Gastrocnemius medialis (tissue), 4 donors: ENCODE measurements around the gene LACTBL1.

Source experiments
- CTCF ChIP-seq, 5 experiments: fragments of 450-650 bp in 3 of 5; fragments of 200-600 bp in 2 of 5; sonication (generic) in 2 of 5; IDR thresholded peaks in 4 of 5; conservative IDR thresholded peaks in 1 of 5; 1 replicate in 4 of 5; 2 replicates in 1 of 5; pipeline ENCODE4 v1.5.1; 2016 to 2019; ENCODE audit warnings: antibody characterized with exemption in 5 of 5, mild to moderate bottlenecking in 3 of 5, moderate library complexity in 3 of 5
- POLR2A ChIP-seq, 2 donors: fragments of 450-650 bp; IDR thresholded peaks; one replicate each; pipeline ENCODE4 v1.6.1; 2017; ENCODE audit warnings: antibody characterized with exemption in 2 of 2, mild to moderate bottlenecking in 2 of 2, moderate library complexity in 2 of 2

- TF ChIP-seq CTCF (IDR thresholded peaks at IDR 0.05 in 4 of 5, conservative IDR thresholded peaks at IDR 0.05 in 1 of 5) (no peak), POLR2A (IDR thresholded peaks at IDR 0.05) (no peak)
Measured at GRCh38 chr1:22953740-22954141, 18.9 kb downstream of the LACTBL1 start.
